ENCODE measurements around the gene FOXF1.

- TF ChIP-seq EZH2 (IDR thresholded peaks at IDR 0.05; ENCODE audit: insufficient read depth, poor library complexity, severe bottlenecking): no peak
- no peak for TF ChIP-seq EZH2phosphoT487 (IDR thresholded peaks at IDR 0.05; ENCODE audit: insufficient read depth, low read depth)
These were observed 38.0 kb upstream of the FOXF1 start for GRCh38 chr16:86472366-86472765.
